H9 (cell line): ENCODE results near the gene FMO4. TPM values are rescaled to one million over a fixed set of nuclear protein-coding genes. Genes with fewer than 3 reads are reported as not detected.

Experiments
- DNase-seq: peaks from one replicate; pipeline ENCODE4 v3.0.0-alpha.2; 2017
- H2AFZ ChIP-seq: one replicate; pipeline ENCODE4 v1.6.1; 2013; ENCODE audit warnings: mild to moderate bottlenecking, low read length, control low read depth, moderate library complexity
- H2AK5ac ChIP-seq: 2 replicates; pipeline ENCODE4 v1.6.1; 2013; ENCODE audit warnings: low read length, control low read depth, mixed read lengths; ENCODE audit not compliant: insufficient read length
- H2BK120ac ChIP-seq: one replicate; pipeline ENCODE4 v1.6.1; 2013; ENCODE audit warnings: low read depth, mild to moderate bottlenecking, low read length, control low read depth, inconsistent platforms; ENCODE audit not compliant: poor library complexity, severe bottlenecking
- H2BK12ac ChIP-seq: 2 replicates; pipeline ENCODE4 v1.6.1; 2013; ENCODE audit warnings: low read length, control low read depth, mixed read lengths, low read depth; ENCODE audit not compliant: insufficient read length
- H2BK15ac ChIP-seq: 2 replicates; pipeline ENCODE4 v1.6.1; 2013; ENCODE audit warnings: low read depth, low read length, control low read depth
- H2BK20ac ChIP-seq: one replicate; pipeline ENCODE4 v1.6.1; 2013; ENCODE audit warnings: low read depth, mild to moderate bottlenecking, low read length, control low read depth, inconsistent platforms; ENCODE audit not compliant: poor library complexity, severe bottlenecking
- H2BK5ac ChIP-seq: 2 replicates; pipeline ENCODE4 v1.6.1; 2013; ENCODE audit warnings: low read length, control low read depth, mixed read lengths; ENCODE audit not compliant: insufficient read length
- H3K14ac ChIP-seq: 2 replicates; pipeline ENCODE4 v1.6.1; 2013; ENCODE audit warnings: low read length, control low read depth; ENCODE audit not compliant: insufficient read depth
- H3K18ac ChIP-seq: 2 replicates; pipeline ENCODE4 v1.6.1; 2013; ENCODE audit warnings: low read depth, mild to moderate bottlenecking, mixed read lengths, low read length, control low read depth; ENCODE audit not compliant: insufficient read length
- H3K23ac ChIP-seq: 2 replicates; pipeline ENCODE4 v1.6.1; 2013; ENCODE audit warnings: low read length, control low read depth, mixed read lengths, low read depth; ENCODE audit not compliant: insufficient read length
- H3K23me2 ChIP-seq: 2 replicates; pipeline ENCODE4 v1.6.1; 2013; ENCODE audit warnings: low read depth, mild to moderate bottlenecking, mixed read lengths, low read length, control low read depth; ENCODE audit not compliant: insufficient read length, poor library complexity, severe bottlenecking
- H3K27ac ChIP-seq: 2 replicates; pipeline ENCODE4 v1.5.1; 2013; ENCODE audit warnings: low read length, control low read depth, mixed read lengths, low read depth; ENCODE audit not compliant: insufficient read length
- H3K27me3 ChIP-seq: 2 replicates; pipeline ENCODE4 v1.6.1; 2013; ENCODE audit warnings: low read length, control low read depth, inconsistent platforms; ENCODE audit not compliant: insufficient read depth
- H3K4ac ChIP-seq: 2 replicates; pipeline ENCODE4 v1.6.1; 2013; ENCODE audit warnings: low read depth, mild to moderate bottlenecking, control low read depth, inconsistent platforms, low read length, moderate library complexity
- H3K4me1 ChIP-seq: 2 replicates; pipeline ENCODE4 v1.6.1; 2013; ENCODE audit warnings: low read length, control low read depth, inconsistent platforms; ENCODE audit not compliant: insufficient read depth
- H3K4me2 ChIP-seq: 2 replicates; pipeline ENCODE4 v1.6.1; 2013; ENCODE audit warnings: low read length, control low read depth, mixed read lengths; ENCODE audit not compliant: insufficient read length, insufficient read depth
- H3K56ac ChIP-seq: 2 replicates; pipeline ENCODE4 v1.6.1; 2013; ENCODE audit warnings: low read depth, mild to moderate bottlenecking, mixed read lengths, low read length, control low read depth; ENCODE audit not compliant: insufficient read length
- H3K79me1 ChIP-seq: 2 replicates; pipeline ENCODE4 v1.6.1; 2013; ENCODE audit warnings: low read depth, mild to moderate bottlenecking, moderate library complexity, low read length, control low read depth, inconsistent platforms; ENCODE audit not compliant: insufficient read depth, poor library complexity, severe bottlenecking
- H3K79me2 ChIP-seq: 2 replicates; pipeline ENCODE4 v1.6.1; 2013; ENCODE audit warnings: low read length, control low read depth, inconsistent platforms; ENCODE audit not compliant: insufficient read depth
- H3K9ac ChIP-seq: 2 replicates; pipeline ENCODE4 v1.6.1; 2013; ENCODE audit warnings: low read length, control low read depth, mixed read lengths; ENCODE audit not compliant: insufficient read length; ENCODE audit errors: extremely low read depth
- H3K9me3 ChIP-seq: one replicate; pipeline ENCODE4 v1.6.1; 2013; ENCODE audit warnings: low read depth, low read length, inconsistent platforms; ENCODE audit not compliant: control insufficient read depth
- H3T11ph ChIP-seq: one replicate; pipeline ENCODE4 v1.6.1; 2013; ENCODE audit warnings: mild to moderate bottlenecking, low read length, control low read depth, inconsistent platforms
- H4K20me1 ChIP-seq: one replicate; pipeline ENCODE4 v1.6.1; 2013; ENCODE audit not compliant: control insufficient read depth, insufficient read length, insufficient read depth
- H4K5ac ChIP-seq: 2 replicates; pipeline ENCODE4 v1.6.1; 2013; ENCODE audit warnings: low read depth, mild to moderate bottlenecking, mixed read lengths, low read length, control low read depth; ENCODE audit not compliant: insufficient read length
- H4K8ac ChIP-seq: replicated peaks from 2 replicates; pipeline ENCODE4 v1.6.1; 2013; ENCODE audit warnings: low read length, control low read depth, mixed read lengths, low read depth; ENCODE audit not compliant: insufficient read length
- H4K91ac ChIP-seq: 2 replicates; pipeline ENCODE4 v1.6.1; 2013; ENCODE audit warnings: low read depth, mild to moderate bottlenecking, moderate library complexity, mixed read lengths, low read length, control low read depth; ENCODE audit not compliant: insufficient read length
- H3K27ac Mint-ChIP-seq, 3 experiments: 2 replicates in 2 of 3; 3 replicates in 1 of 3; pipeline ENCODE4 v1.8.0; 2020 to 2021; ENCODE audit warnings: mixed read lengths in 3 of 3, mild to moderate bottlenecking in 1 of 3, moderate library complexity in 1 of 3
- H3K27me3 Mint-ChIP-seq: 2 replicates; pipeline ENCODE4 v1.8.0; 2021; ENCODE audit warnings: low read depth, mild to moderate bottlenecking, moderate library complexity, mixed read lengths
- H3K36me3 Mint-ChIP-seq, 3 experiments: 2 replicates in 2 of 3; 3 replicates in 1 of 3; pipeline ENCODE4 v1.8.0; 2020 to 2021; ENCODE audit warnings: low read depth in 3 of 3, mixed read lengths in 3 of 3; ENCODE audit not compliant: insufficient read depth in 1 of 3
- H3K4me1 Mint-ChIP-seq, 2 experiments: 2 replicates each; pipeline ENCODE4 v1.8.0; 2020; ENCODE audit warnings: mixed read lengths in 2 of 2
- H3K4me3 Mint-ChIP-seq, 2 experiments: 2 replicates in 1 of 2; 3 replicates in 1 of 2; pipeline ENCODE4 v1.8.0; 2020 to 2021; ENCODE audit warnings: mild to moderate bottlenecking in 2 of 2, mixed read lengths in 2 of 2, moderate library complexity in 1 of 2
- H3K9me3 Mint-ChIP-seq, 2 experiments: 2 replicates in 1 of 2; 3 replicates in 1 of 2; pipeline ENCODE4 v1.8.0; 2020; ENCODE audit warnings: mild to moderate bottlenecking in 2 of 2, mixed read lengths in 2 of 2, moderate library complexity in 1 of 2
- CTCF ChIP-seq: fragments of 200-600 bp; sonication (generic); conservative IDR thresholded peaks from 3 replicates; pipeline ENCODE4 v1.8.0; 2021; ENCODE audit warnings: antibody characterized with exemption, mild to moderate bottlenecking
- WGBS: extraction: QIAGEN DNeasy Blood & Tissue Kit; methylation state at CpG from one replicate; pipeline ENCODE4 v1.1.7; 2013; ENCODE audit warnings: missing lambda C conversion rate, low lambda C conversion rate, mixed read lengths; ENCODE audit not compliant: insufficient read length; ENCODE audit errors: extremely low coverage; 5-methylcytosine and 5-hydroxymethylcytosine counted together
- total RNA-seq: library from RNA; stranded (reverse); gene quantifications from 2 replicates; pipeline ENCODE4 v1.2.1, GENCODE V29; 2021

Gene FMO4
- total RNA-seq, 1 experiment from 2014 or later, result 1.8 TPM

GRCh38 chr1:171313319-171313834 lies 606 bp upstream of the FMO4 start:
- Histone ChIP-seq H3T11ph (no peak overlapping the region), H3K56ac (no peak overlapping the region), H4K8ac (no peak overlapping the region), H2BK12ac (no peak overlapping the region), H3K9ac (no peak overlapping the region), H2BK20ac (no peak overlapping the region), H4K91ac (no peak overlapping the region), H3K14ac (no peak overlapping the region), H2BK120ac (no peak overlapping the region), H3K9me3 (no peaks in the 10 kb centered on the region), H2AK5ac (no peak overlapping the region), H3K4ac (no peak overlapping the region), H3K4me2 (peak overlapping the region; percentile 22), H3K18ac (no peak overlapping the region), H4K20me1 (no peaks in the 10 kb centered on the region), H2AFZ (no peak overlapping the region), H3K23me2 (no peaks in the 10 kb centered on the region), H2BK15ac (no peak overlapping the region), H4K5ac (no peak overlapping the region), H3K4me1 (no peaks in the 10 kb centered on the region; the same call in 1 of the 2 replicates), H2BK5ac (no peak overlapping the region), H3K79me2 (no peaks in the 10 kb centered on the region), H3K79me1 (no peaks in the 10 kb centered on the region), H3K23ac (no peak overlapping the region), H3K27ac (no peak overlapping the region), H3K27me3 (no peaks in the 10 kb centered on the region)
- no CpG with 5 or more reads among the region's 1 CpG for WGBS
- H3K36me3 Mint-ChIP-seq, result peaks cover 0 to 5% (median 2%) of the 10 kb centered on the region in 3 experiments; a peak in 1 of 7 replicates
- TF ChIP-seq CTCF, result no peak
- H3K4me3 Mint-ChIP-seq, result no peak overlapping the region
- H3K27me3 Mint-ChIP-seq, result no peaks in the 10 kb centered on the region
- H3K4me1 Mint-ChIP-seq, result peaks cover 19 to 24% of the 10 kb centered on the region in 2 experiments
- peak overlapping the region; percentile 40 to 83 (median 70); a peak in 4 of 7 replicates for H3K27ac Mint-ChIP-seq
- no peak for DNase-seq
- peaks cover 0 to 3% of the 10 kb centered on the region in 2 experiments; a peak in 2 of 5 replicates for H3K9me3 Mint-ChIP-seq
